HEK293T (cell line): ENCODE data around the gene BPGM.

Experiments used
- FOXK2 ChIP-seq: fragments of 450-650 bp; IDR thresholded peaks from 2 replicates; pipeline ENCODE4 v1.6.1; 2016; ENCODE audit warnings: mild to moderate bottlenecking
- NFRKB ChIP-seq: fragments of 450-650 bp; IDR thresholded peaks from 2 replicates; pipeline ENCODE4 v1.6.1; 2016; ENCODE audit warnings: mild to moderate bottlenecking, moderate library complexity
- SP1 ChIP-seq: fragments of 450-650 bp; IDR thresholded peaks from 2 replicates; pipeline ENCODE4 v1.6.1; 2017

GRCh38 chr7:134648456-134648855 lies 1.8 kb downstream of the BPGM start:
- TF ChIP-seq FOXK2 (no peak), SP1 (no peak), NFRKB (no peak)
